Measurements from ENCODE around the gene HIGD2B.

GRCh38 chr15:72700076-72700475 is 14.1 kb upstream of the HIGD2B start:
- TF ChIP-seq CTCF (IDR thresholded peaks at IDR 0.05) = no peak
- TF ChIP-seq POLR2A (IDR thresholded peaks at IDR 0.05) = no peak

All from testis (tissue), 2 donors.